Measurements from ENCODE around the gene TACR2. TPM values are rescaled to one million over a fixed set of nuclear protein-coding genes. Genes with fewer than 3 reads are reported as not detected.

TACR2 gene
- polyA plus RNA-seq, 3 donors, result 0.19 to 0.23 (median 0.20) TPM

DNA sequence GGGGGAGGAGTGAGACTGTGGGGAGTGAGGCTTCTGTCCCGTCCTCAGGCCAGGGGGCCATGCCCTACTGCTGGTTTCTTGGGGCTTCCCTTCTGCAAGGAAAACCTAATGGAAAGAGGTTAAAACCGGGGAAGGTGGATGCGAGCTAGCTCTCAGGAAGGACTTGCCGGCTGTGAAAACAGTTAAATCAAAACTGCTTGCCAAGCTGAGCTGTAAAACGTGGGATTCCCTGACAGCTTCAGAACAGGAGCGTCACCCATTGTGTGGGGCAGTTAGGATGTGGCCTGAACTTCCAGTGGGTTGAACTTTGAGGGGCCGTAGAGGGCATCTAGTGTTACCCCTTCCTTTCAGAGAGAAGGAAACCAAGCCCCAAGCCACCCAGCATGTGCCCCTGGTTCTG lies 47.7 kb upstream of the TACR2 start:
- H3K4me3 ChIP-seq (replicated peaks in 1 of 3; ENCODE audit: low read depth in 2 of 3, low read length in 3 of 3), result no peak overlapping the region
- H3K4me2 ChIP-seq (replicated peaks; ENCODE audit: extremely low read depth, low read length, poor library complexity, severe bottlenecking), result no peak overlapping the region
- no peaks in the 10 kb centered on the region for H3K79me2 ChIP-seq (ENCODE audit: insufficient read depth, low read length)
- intact Hi-C loops (cut with micrococcal nuclease), result no loop called here
- peaks cover 0 to 3% (median 2%) of the 10 kb centered on the region in 3 donors for H3K27me3 Mint-ChIP-seq (ENCODE audit: low read depth in 3 of 3)
- no peak overlapping the region for H3K4me3 Mint-ChIP-seq
- H3K4me1 ChIP-seq (ENCODE audit: control insufficient read depth in 1 of 2, insufficient read depth in 2 of 2, low read length in 2 of 2), result no peaks in the 10 kb centered on the region
- no peaks in the 10 kb centered on the region for H3K36me3 Mint-ChIP-seq
- peak overlapping the region; percentile 4 for H3K9ac ChIP-seq (ENCODE audit: insufficient read depth, low read length, poor library complexity, severe bottlenecking)
- H3K27ac Mint-ChIP-seq, result no peak overlapping the region
- no peaks in the 10 kb centered on the region for H3K9me3 ChIP-seq (replicated peaks in 1 of 2; ENCODE audit: control insufficient read depth in 1 of 2, insufficient read depth in 1 of 2, low read length in 2 of 2)
- H4K20me1 ChIP-seq (ENCODE audit: insufficient read depth, low read length), result no peaks in the 10 kb centered on the region
- TF ChIP-seq, protein P1, sequence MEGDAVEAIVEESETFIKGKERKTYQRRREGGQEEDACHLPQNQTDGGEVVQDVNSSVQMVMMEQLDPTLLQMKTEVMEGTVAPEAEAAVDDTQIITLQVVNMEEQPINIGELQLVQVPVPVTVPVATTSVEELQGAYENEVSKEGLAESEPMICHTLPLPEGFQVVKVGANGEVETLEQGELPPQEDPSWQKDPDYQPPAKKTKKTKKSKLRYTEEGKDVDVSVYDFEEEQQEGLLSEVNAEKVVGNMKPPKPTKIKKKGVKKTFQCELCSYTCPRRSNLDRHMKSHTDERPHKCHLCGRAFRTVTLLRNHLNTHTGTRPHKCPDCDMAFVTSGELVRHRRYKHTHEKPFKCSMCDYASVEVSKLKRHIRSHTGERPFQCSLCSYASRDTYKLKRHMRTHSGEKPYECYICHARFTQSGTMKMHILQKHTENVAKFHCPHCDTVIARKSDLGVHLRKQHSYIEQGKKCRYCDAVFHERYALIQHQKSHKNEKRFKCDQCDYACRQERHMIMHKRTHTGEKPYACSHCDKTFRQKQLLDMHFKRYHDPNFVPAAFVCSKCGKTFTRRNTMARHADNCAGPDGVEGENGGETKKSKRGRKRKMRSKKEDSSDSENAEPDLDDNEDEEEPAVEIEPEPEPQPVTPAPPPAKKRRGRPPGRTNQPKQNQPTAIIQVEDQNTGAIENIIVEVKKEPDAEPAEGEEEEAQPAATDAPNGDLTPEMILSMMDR (IDR thresholded peaks at IDR 0.05), result no peak
- no peak overlapping the region for H3K27ac ChIP-seq (ENCODE audit: low read depth in 1 of 2, low read length in 2 of 2)
- peaks cover 7% of the 10 kb centered on the region for H3K4me1 Mint-ChIP-seq
- no peaks in the 10 kb centered on the region for H3K9me3 Mint-ChIP-seq
- no peaks in the 10 kb centered on the region for H3K27me3 ChIP-seq (ENCODE audit: control insufficient read depth in 2 of 2, insufficient read depth in 2 of 2, low read length in 2 of 2)
- H2AFZ ChIP-seq (ENCODE audit: insufficient read depth, low read depth, low read length, poor library complexity, severe bottlenecking), result no peak overlapping the region
- 91% methylated on average over 5 of the region's 7 CpGs for WGBS (ENCODE audit: insufficient coverage)
- no peaks in the 10 kb centered on the region for H3K36me3 ChIP-seq (replicated peaks in 1 of 2; ENCODE audit: control insufficient read depth in 1 of 2, insufficient read depth in 2 of 2, low read length in 2 of 2)
- no peak for DNase-seq

DNA sequence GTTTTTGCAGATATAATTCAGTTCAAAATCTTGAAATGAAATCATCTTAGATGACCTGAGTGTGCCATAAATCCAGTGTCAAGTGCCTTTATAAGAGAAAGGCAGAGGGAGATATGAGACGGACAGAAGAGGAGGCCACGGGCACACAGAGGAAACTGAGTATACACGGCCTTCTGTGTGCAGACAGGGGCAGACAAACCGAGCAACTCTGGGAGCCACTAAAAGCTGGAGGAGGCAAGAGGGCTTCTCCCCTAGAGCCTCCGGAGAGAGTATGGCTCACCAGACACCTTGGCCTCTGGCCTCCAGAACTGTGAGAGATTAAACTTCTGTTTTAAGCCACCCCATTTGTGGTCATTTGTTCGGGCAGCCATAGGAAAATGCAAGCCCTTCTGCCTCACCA lies 47.2 kb upstream of the TACR2 start:
- Mint-ChIP-seq H3K27me3 (ENCODE audit: low read depth in 3 of 3) (peaks cover 0 to 3% (median 2%) of the 10 kb centered on the region in 3 donors), H3K27ac (no peak overlapping the region), H3K4me3 (no peak overlapping the region), H3K4me1 (peaks cover 7% of the 10 kb centered on the region), H3K36me3 (no peaks in the 10 kb centered on the region), H3K9me3 (no peaks in the 10 kb centered on the region)
- Histone ChIP-seq H3K4me1 (ENCODE audit: control insufficient read depth in 1 of 2, insufficient read depth in 2 of 2, low read length in 2 of 2) (no peaks in the 10 kb centered on the region), H3K79me2 (ENCODE audit: insufficient read depth, low read length) (no peaks in the 10 kb centered on the region), H3K27ac (ENCODE audit: low read depth in 1 of 2, low read length in 2 of 2) (no peak overlapping the region), H3K36me3 (replicated peaks in 1 of 2; ENCODE audit: control insufficient read depth in 1 of 2, insufficient read depth in 2 of 2, low read length in 2 of 2) (no peaks in the 10 kb centered on the region), H2AFZ (ENCODE audit: insufficient read depth, low read depth, low read length, poor library complexity, severe bottlenecking) (no peak overlapping the region), H3K4me3 (replicated peaks in 1 of 3; ENCODE audit: low read depth in 2 of 3, low read length in 3 of 3) (no peak overlapping the region), H4K20me1 (ENCODE audit: insufficient read depth, low read length) (no peaks in the 10 kb centered on the region), H3K9ac (ENCODE audit: insufficient read depth, low read length, poor library complexity, severe bottlenecking) (no peak overlapping the region), H3K4me2 (replicated peaks; ENCODE audit: extremely low read depth, low read length, poor library complexity, severe bottlenecking) (no peak overlapping the region), H3K27me3 (ENCODE audit: control insufficient read depth in 2 of 2, insufficient read depth in 2 of 2, low read length in 2 of 2) (no peaks in the 10 kb centered on the region), H3K9me3 (replicated peaks in 1 of 2; ENCODE audit: control insufficient read depth in 1 of 2, insufficient read depth in 1 of 2, low read length in 2 of 2) (no peaks in the 10 kb centered on the region)
- intact Hi-C loops (cut with micrococcal nuclease), result no loop called here
- WGBS (ENCODE audit: insufficient coverage), result 100% methylated on average over 4 of the region's 6 CpGs
- TF ChIP-seq, protein P1 (IDR thresholded peaks at IDR 0.05), result no peak
- DNase-seq, result no peak
